Vagina (tissue), 2 donors: ENCODE measurements around the gene TEC. TPM values are rescaled to one million over a fixed set of nuclear protein-coding genes. Genes with fewer than 3 reads are reported as not detected.

ENCODE experiments used
- DNase-seq, 2 donors: peaks; one replicate each; pipeline ENCODE4 v3.0.0-alpha.2; 2017; ENCODE audit errors: extremely low spot score in 2 of 2
- H3K27ac ChIP-seq: fragments of 200-600 bp; sonication (generic); one replicate; pipeline ENCODE4 v1.5.1; 2019
- H3K27me3 ChIP-seq: fragments of 200-600 bp; sonication (generic); one replicate; pipeline ENCODE4 v1.5.1; 2019
- H3K36me3 ChIP-seq, 2 donors: fragments of 200-600 bp; sonication (generic); one replicate each; pipeline ENCODE4 v1.5.1; 2017 to 2019
- H3K4me1 ChIP-seq: fragments of 200-600 bp; sonication (generic); one replicate; pipeline ENCODE4 v1.5.1; 2019
- H3K4me3 ChIP-seq, 2 donors: fragments of 200-600 bp; sonication (generic); 1 replicate in 1 of 2; 2 replicates in 1 of 2; pipeline ENCODE4 v1.5.1; 2016 to 2019
- H3K9me3 ChIP-seq: fragments of 200-600 bp; sonication (generic); one replicate; pipeline ENCODE4 v1.5.1; 2019
- CTCF ChIP-seq, 3 experiments: fragments of 450-650 bp in 2 of 3; fragments of 200-600 bp in 1 of 3; sonication (generic) in 1 of 3; IDR thresholded peaks; one replicate each; pipeline ENCODE4 v1.5.1; 2017 to 2019; ENCODE audit warnings: antibody characterized with exemption in 3 of 3, mild to moderate bottlenecking in 2 of 3, moderate library complexity in 2 of 3
- POLR2A ChIP-seq, 2 donors: fragments of 450-650 bp; IDR thresholded peaks; one replicate each; pipeline ENCODE4 v1.6.1; 2017; ENCODE audit warnings: antibody characterized with exemption in 2 of 2, mild to moderate bottlenecking in 2 of 2, moderate library complexity in 2 of 2
- POLR2AphosphoS5 ChIP-seq, 2 donors: sonication (generic); formaldehyde crosslinking; IDR thresholded peaks; one replicate each; pipeline ENCODE4 v1.9.0; 2017; ENCODE audit warnings: antibody characterized with exemption in 2 of 2, mild to moderate bottlenecking in 2 of 2, low read depth in 1 of 2; ENCODE audit not compliant: insufficient read depth in 1 of 2
- intact Hi-C: fragments of 100-400 bp; cut with DNase I; formaldehyde crosslinking; loops from one replicate; pipeline ENCODE4 v1.15.1; 2023
- total RNA-seq: library from RNA; depleted of rRNA; stranded (reverse); fragments of >200 nt; gene quantifications from one replicate; pipeline ENCODE4 v1.2.3, GENCODE V29; 2016

TEC gene
- total RNA-seq, 1 donor from 2014 or later, result 9.3 TPM

DNA sequence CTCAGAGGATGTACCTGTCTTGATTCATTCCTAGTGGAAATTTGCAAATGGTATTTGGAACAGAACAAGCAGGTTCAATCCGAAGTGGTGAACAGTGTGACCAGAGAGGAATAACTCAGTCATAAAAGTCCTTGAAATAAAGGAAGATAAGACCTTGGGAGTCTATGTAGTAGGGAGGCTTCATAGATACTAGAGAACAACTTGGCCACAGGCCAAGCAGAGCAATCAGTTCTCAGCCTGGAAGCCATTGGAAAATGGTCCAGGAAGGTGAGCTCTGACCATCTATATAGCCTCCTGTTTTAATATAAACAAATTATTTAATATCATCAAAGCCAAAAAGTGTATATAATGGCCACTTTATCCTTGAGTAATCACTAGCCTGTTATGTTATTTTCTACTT lies 146.9 kb downstream of the TEC start:
- H3K4me1 ChIP-seq, result peaks cover 4% of the 10 kb centered on the region
- H3K9me3 ChIP-seq, result no peaks in the 10 kb centered on the region
- H3K27ac ChIP-seq, result no peak overlapping the region
- TF ChIP-seq POLR2AphosphoS5 (IDR thresholded peaks at IDR 0.05; ENCODE audit: insufficient read depth in 1 of 2, low read depth in 1 of 2), result no peak
- TF ChIP-seq POLR2A (IDR thresholded peaks at IDR 0.05), result no peak
- TF ChIP-seq CTCF (IDR thresholded peaks at IDR 0.05), result no peak
- no peaks in the 10 kb centered on the region for H3K27me3 ChIP-seq
- H3K4me3 ChIP-seq, result no peak overlapping the region
- DNase-seq, result no peak
- no peaks in the 10 kb centered on the region for H3K36me3 ChIP-seq
- intact Hi-C loops, result no loop called here

DNA sequence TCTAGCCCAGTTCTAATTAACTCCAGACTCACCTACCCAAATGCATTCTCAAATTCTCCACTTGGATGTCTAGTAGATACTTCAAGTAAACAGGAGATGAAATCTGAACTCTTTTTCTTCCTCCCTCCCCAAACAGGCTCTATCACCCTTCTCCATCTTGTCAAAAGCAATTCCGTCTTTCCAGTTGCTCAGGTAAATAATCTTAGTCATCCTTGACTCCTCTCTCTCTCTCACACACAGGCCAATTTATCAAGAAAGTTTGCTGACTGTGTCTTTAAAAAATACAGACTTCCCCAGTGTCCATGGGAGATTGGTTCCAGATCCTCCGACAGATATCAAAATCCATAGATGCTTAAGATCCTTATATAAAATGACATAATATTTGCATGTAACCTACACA lies 148.5 kb downstream of the TEC start:
- intact Hi-C loops, result no loop called here

GRCh38 chr4:48120132-48120531 lies 149.5 kb downstream of the TEC start:
- TF ChIP-seq CTCF (IDR thresholded peaks at IDR 0.05) (no peak), POLR2A (IDR thresholded peaks at IDR 0.05) (no peak)
- Histone ChIP-seq H3K9me3 (no peaks in the 10 kb centered on the region), H3K27me3 (no peaks in the 10 kb centered on the region), H3K36me3 (no peaks in the 10 kb centered on the region), H3K4me1 (no peaks in the 10 kb centered on the region), H3K4me3 (no peak overlapping the region), H3K27ac (no peak overlapping the region)
- no peak for DNase-seq
- intact Hi-C loops, result no loop called here

More for the DNA sequence above, 148.5 kb downstream of the TEC start:
- Histone ChIP-seq H3K9me3 (no peaks in the 10 kb centered on the region), H3K36me3 (no peaks in the 10 kb centered on the region), H3K27ac (no peak overlapping the region), H3K4me3 (no peak overlapping the region), H3K27me3 (no peaks in the 10 kb centered on the region), H3K4me1 (no peaks in the 10 kb centered on the region)
- no peak for DNase-seq
- TF ChIP-seq POLR2AphosphoS5 (IDR thresholded peaks at IDR 0.05; ENCODE audit: insufficient read depth in 1 of 2, low read depth in 1 of 2) (no peak), CTCF (IDR thresholded peaks at IDR 0.05) (no peak), POLR2A (IDR thresholded peaks at IDR 0.05) (no peak)

- TF ChIP-seq POLR2A (IDR thresholded peaks at IDR 0.05) (no peak), POLR2AphosphoS5 (IDR thresholded peaks at IDR 0.05; ENCODE audit: insufficient read depth in 1 of 2, low read depth in 1 of 2) (no peak), CTCF (IDR thresholded peaks at IDR 0.05) (no peak)
- Histone ChIP-seq H3K27me3 (no peaks in the 10 kb centered on the region), H3K36me3 (no peaks in the 10 kb centered on the region), H3K27ac (no peak overlapping the region), H3K9me3 (no peaks in the 10 kb centered on the region), H3K4me3 (no peak overlapping the region), H3K4me1 (no peaks in the 10 kb centered on the region)
- intact Hi-C loops, result no loop called here
- DNase-seq, result no peak
Measured at GRCh38 chr4:48119646-48120045, 150.0 kb downstream of the TEC start.

- intact Hi-C loops, result no loop called here
- DNase-seq, result no peak
- no peak overlapping the region for H3K4me3 ChIP-seq
- no peaks in the 10 kb centered on the region for H3K27me3 ChIP-seq
- TF ChIP-seq POLR2AphosphoS5 (IDR thresholded peaks at IDR 0.05; ENCODE audit: insufficient read depth in 1 of 2, low read depth in 1 of 2) (no peak), POLR2A (IDR thresholded peaks at IDR 0.05) (no peak), CTCF (IDR thresholded peaks at IDR 0.05) (no peak)
- no peaks in the 10 kb centered on the region for H3K4me1 ChIP-seq
- H3K27ac ChIP-seq, result no peak overlapping the region
- no peaks in the 10 kb centered on the region for H3K36me3 ChIP-seq
- no peaks in the 10 kb centered on the region for H3K9me3 ChIP-seq
Measured at GRCh38 chr4:48118081-48118480, 151.6 kb downstream of the TEC start.
